GM12874 (cell line): ENCODE results near the gene GPR176.
A peak's percentile ranks its signal among the peaks of the same experiment; 100 is the strongest.

Source experiments
- TF ChIP-seq, protein P1 (sequence below): IDR thresholded peaks from 2 replicates; pipeline ENCODE4 v1.5.1; 2011; ENCODE audit warnings: low read depth, mild to moderate bottlenecking, control low read depth, low read length, moderate library complexity; ENCODE audit not compliant: insufficient read depth

The GPR176 gene

DNA sequence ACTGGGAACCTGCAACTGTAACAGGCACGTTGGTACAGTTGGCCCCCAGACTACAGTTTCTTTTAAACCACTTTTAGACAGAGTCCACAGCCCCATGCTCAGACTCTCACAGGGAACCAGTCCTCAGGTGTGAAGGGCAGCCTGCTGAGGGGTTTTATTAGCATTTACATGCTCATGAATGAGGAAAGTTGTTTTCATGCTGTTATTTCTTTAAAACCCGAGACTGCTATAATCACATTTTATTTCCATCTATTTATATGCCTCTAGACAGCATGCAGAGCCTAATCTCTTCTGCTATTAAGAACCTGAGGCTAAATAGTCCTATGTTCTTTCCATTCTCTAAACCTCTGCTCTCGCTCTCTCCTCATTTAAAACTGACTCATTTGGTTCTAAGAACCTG lies 111.2 kb downstream of the GPR176 start:
- TF ChIP-seq, protein P1, sequence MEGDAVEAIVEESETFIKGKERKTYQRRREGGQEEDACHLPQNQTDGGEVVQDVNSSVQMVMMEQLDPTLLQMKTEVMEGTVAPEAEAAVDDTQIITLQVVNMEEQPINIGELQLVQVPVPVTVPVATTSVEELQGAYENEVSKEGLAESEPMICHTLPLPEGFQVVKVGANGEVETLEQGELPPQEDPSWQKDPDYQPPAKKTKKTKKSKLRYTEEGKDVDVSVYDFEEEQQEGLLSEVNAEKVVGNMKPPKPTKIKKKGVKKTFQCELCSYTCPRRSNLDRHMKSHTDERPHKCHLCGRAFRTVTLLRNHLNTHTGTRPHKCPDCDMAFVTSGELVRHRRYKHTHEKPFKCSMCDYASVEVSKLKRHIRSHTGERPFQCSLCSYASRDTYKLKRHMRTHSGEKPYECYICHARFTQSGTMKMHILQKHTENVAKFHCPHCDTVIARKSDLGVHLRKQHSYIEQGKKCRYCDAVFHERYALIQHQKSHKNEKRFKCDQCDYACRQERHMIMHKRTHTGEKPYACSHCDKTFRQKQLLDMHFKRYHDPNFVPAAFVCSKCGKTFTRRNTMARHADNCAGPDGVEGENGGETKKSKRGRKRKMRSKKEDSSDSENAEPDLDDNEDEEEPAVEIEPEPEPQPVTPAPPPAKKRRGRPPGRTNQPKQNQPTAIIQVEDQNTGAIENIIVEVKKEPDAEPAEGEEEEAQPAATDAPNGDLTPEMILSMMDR: no peak

- TF ChIP-seq, protein P1: no peak
Measured at GRCh38 chr15:39807791-39808190, 112.3 kb downstream of the GPR176 start.

- TF ChIP-seq, protein P1: no peak
Measured at GRCh38 chr15:39804026-39804425, 116.0 kb downstream of the GPR176 start.

- TF ChIP-seq, protein P1: no peak
Measured at GRCh38 chr15:39803016-39803415, 117.0 kb downstream of the GPR176 start.

DNA sequence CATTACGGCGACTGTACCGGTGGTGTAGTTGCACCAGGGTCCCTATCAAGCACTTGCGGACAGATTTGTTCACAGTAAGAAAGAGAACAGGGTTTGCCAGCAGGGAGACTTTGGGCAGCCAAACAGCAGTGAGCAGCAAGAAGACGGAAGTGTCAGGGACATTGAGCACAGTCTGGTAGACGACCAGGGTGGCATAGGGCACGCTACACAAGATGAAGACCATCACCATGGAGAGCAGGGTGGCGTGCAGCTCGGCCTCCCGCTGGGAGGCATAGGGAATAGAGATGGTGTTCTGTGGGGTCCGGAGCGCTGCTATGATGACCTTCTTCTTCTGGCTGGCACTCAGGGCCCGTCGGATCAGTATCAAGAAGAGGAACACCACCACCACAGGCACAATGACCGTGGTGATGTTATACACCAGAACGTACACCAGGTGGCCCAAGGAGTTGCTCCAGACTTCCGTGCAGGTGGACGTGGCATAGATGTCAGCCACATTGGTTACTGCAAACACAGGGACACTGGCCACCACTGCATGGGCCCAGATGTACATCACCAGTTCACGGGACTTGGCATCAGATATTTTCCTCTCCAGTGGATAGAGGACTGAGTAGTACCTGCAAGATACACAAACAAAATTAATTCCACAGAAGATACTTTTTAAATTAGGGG lies 118.3 kb downstream of the GPR176 start:
- TF ChIP-seq, protein P1: peak; percentile 59

GRCh38 chr15:39799552-39800011 lies 120.5 kb downstream of the GPR176 start:
- TF ChIP-seq, protein P1: no peak

DNA sequence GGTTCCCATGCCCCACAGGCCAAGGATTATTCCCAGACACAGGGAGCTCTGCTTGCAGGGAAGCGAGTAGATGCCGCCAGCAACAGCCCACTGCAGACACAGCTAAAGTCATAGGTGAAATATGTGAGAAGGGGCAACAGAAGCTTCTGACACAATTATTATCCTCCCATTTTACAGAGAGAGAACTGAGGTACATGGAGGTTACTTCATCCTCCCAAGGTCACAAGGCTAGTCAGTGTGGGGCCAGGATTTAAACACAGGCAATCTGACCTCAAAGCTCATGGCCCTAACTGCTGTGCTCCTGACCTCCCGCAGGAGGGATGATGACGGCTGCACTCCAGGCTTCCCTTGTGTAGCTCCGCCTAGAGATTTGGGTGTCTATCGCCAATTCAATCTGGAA lies 121.7 kb downstream of the GPR176 start:
- TF ChIP-seq, protein P1: no peak
